Uterus (tissue), 2 donors: ENCODE measurements around the gene LHB.
"Not testable (repeated sequence)": the region's sequence is repeated elsewhere in the genome, so short reads cannot be mapped to it uniquely, and the experiment has no call there.

ENCODE experiments used
- CTCF ChIP-seq, 4 experiments: fragments of 200-600 bp in 2 of 4; fragments of 450-650 bp in 2 of 4; sonication (generic) in 2 of 4; IDR thresholded peaks; one replicate each; pipeline ENCODE4 v1.5.1; 2016 to 2019; ENCODE audit warnings: antibody characterized with exemption in 4 of 4, mild to moderate bottlenecking in 2 of 4, moderate library complexity in 1 of 4
- POLR2A ChIP-seq, 2 donors: fragments of 450-650 bp; IDR thresholded peaks; one replicate each; pipeline ENCODE4 v1.6.1; 2016; ENCODE audit warnings: antibody characterized with exemption in 2 of 2, mild to moderate bottlenecking in 1 of 2, moderate library complexity in 1 of 2

GRCh38 chr19:49025599-49025998 lies 8.7 kb upstream of the LHB start:
- TF ChIP-seq CTCF, POLR2A (IDR thresholded peaks at IDR 0.05): not testable (repeated sequence)
